PC-9 (cell line): ENCODE data around the gene PRSS57.

Experiments used
- CTCF ChIP-seq: fragments of 200-600 bp; sonication (generic); conservative IDR thresholded peaks from 2 replicates; pipeline ENCODE4 v1.6.1; 2017; ENCODE audit warnings: mixed run types, antibody characterized with exemption, mild to moderate bottlenecking, moderate library complexity
- EZH2 ChIP-seq: fragments of 200-600 bp; sonication (generic); IDR thresholded peaks from 2 replicates; pipeline ENCODE4 v1.8.0; 2017; ENCODE audit warnings: antibody characterized with exemption, low read depth

GRCh38 chr19:648305-648704, 46.9 kb downstream of the PRSS57 start:
- no peak for TF ChIP-seq CTCF
- no peak for TF ChIP-seq EZH2
